Neural crest cell (in vitro differentiated cells): ENCODE data around the gene FMNL2. TPM values are rescaled to one million over a fixed set of nuclear protein-coding genes. Genes with fewer than 3 reads are reported as not detected.

Experiments used
- DNase-seq: peaks from one replicate; pipeline ENCODE4 v3.0.0; 2021; ENCODE audit warnings: low read depth, mixed read lengths, low spot score
- H3K27ac Mint-ChIP-seq: one replicate; pipeline ENCODE4 v1.8.0; 2021; ENCODE audit warnings: mild to moderate bottlenecking, mixed read lengths; ENCODE audit not compliant: unreplicated experiment
- H3K27me3 Mint-ChIP-seq: 2 replicates; pipeline ENCODE4 v1.8.0; 2021; ENCODE audit warnings: low read depth, mild to moderate bottlenecking, mixed read lengths
- H3K36me3 Mint-ChIP-seq: 2 replicates; pipeline ENCODE4 v1.8.0; 2021; ENCODE audit warnings: low read depth, mild to moderate bottlenecking, mixed read lengths
- H3K4me1 Mint-ChIP-seq: 2 replicates; pipeline ENCODE4 v1.8.0; 2021; ENCODE audit warnings: mixed read lengths
- H3K4me3 Mint-ChIP-seq: one replicate; pipeline ENCODE4 v1.8.0; 2021; ENCODE audit warnings: mild to moderate bottlenecking, mixed read lengths
- H3K9me3 Mint-ChIP-seq: 2 replicates; pipeline ENCODE4 v1.8.0; 2021; ENCODE audit warnings: mixed read lengths
- total RNA-seq: library from RNA; stranded (reverse); gene quantifications from 2 replicates; pipeline ENCODE4 v1.2.1, GENCODE V29; 2021
- TF ChIP-seq, protein P1 (sequence below): fragments of 200-600 bp; sonication (generic); conservative IDR thresholded peaks from 2 replicates; pipeline ENCODE4 v1.5.0; 2021; ENCODE audit warnings: antibody characterized with exemption, mild to moderate bottlenecking

FMNL2 gene
- total RNA-seq, 1 donor from 2014 or later, result 54.9 TPM

GRCh38 chr2:152525277-152525838 is 190.4 kb downstream of the FMNL2 start:
- H3K27ac Mint-ChIP-seq, result peak overlapping the region; percentile 85
- TF ChIP-seq, protein P1, sequence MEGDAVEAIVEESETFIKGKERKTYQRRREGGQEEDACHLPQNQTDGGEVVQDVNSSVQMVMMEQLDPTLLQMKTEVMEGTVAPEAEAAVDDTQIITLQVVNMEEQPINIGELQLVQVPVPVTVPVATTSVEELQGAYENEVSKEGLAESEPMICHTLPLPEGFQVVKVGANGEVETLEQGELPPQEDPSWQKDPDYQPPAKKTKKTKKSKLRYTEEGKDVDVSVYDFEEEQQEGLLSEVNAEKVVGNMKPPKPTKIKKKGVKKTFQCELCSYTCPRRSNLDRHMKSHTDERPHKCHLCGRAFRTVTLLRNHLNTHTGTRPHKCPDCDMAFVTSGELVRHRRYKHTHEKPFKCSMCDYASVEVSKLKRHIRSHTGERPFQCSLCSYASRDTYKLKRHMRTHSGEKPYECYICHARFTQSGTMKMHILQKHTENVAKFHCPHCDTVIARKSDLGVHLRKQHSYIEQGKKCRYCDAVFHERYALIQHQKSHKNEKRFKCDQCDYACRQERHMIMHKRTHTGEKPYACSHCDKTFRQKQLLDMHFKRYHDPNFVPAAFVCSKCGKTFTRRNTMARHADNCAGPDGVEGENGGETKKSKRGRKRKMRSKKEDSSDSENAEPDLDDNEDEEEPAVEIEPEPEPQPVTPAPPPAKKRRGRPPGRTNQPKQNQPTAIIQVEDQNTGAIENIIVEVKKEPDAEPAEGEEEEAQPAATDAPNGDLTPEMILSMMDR, result no peak
- peaks cover 6% of the 10 kb centered on the region for H3K36me3 Mint-ChIP-seq
- no peaks in the 10 kb centered on the region for H3K27me3 Mint-ChIP-seq
- DNase-seq, result no peak
- no peak overlapping the region for H3K4me3 Mint-ChIP-seq
- H3K4me1 Mint-ChIP-seq, result peaks cover 37% of the 10 kb centered on the region
- no peaks in the 10 kb centered on the region for H3K9me3 Mint-ChIP-seq

DNA sequence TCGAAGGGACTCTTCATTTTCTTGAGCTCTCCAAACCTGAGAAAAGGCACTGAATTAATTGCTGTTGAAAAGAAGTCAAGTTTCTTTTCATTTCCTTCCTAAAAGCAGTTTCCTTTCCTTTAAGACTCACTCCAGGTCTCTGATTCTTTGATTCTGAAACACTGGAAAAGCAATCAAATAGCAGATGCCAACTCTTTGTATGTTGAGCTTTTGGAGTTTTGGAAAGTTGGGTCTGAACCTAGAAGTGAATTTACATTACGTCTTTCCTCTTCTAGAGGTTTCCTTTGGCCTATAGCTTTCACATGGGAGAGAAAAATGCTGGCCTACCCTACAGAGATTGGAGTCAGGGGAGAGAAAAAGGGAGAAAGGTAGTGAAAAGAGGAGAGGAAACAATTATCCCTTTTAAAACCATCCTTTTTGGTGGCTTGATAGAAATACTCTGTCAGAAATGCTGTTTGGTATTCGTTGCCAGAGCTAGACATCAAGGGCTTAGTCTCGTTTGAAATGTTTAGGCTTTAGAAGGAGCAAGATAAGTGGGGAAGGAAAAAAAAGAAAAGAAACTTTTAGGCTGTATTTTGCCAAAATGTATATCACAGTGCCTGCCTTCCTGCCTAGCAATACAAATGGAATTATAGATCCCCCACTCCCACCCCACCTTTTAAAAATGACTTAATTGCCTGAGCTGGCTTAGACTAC is 194.6 kb downstream of the FMNL2 start:
- H3K27me3 Mint-ChIP-seq, result no peaks in the 10 kb centered on the region
- no peak overlapping the region for H3K4me3 Mint-ChIP-seq
- H3K4me1 Mint-ChIP-seq, result peaks cover 41% of the 10 kb centered on the region
- TF ChIP-seq, protein P1, result no peak
- H3K36me3 Mint-ChIP-seq, result peaks cover 3% of the 10 kb centered on the region
- H3K9me3 Mint-ChIP-seq, result no peaks in the 10 kb centered on the region
- H3K27ac Mint-ChIP-seq, result peak overlapping the region; percentile 2
- no peak for DNase-seq

GRCh38 chr2:152532241-152532640 is 197.3 kb downstream of the FMNL2 start:
- Mint-ChIP-seq H3K4me1 (peaks cover 59% of the 10 kb centered on the region), H3K9me3 (no peaks in the 10 kb centered on the region), H3K27ac (no peak overlapping the region), H3K36me3 (peaks cover 3% of the 10 kb centered on the region), H3K27me3 (no peaks in the 10 kb centered on the region), H3K4me3 (no peak overlapping the region)
- no peak for DNase-seq
- TF ChIP-seq, protein P1, result no peak

GRCh38 chr2:152534460-152535135 is 199.6 kb downstream of the FMNL2 start:
- H3K4me1 Mint-ChIP-seq, result peaks cover 52% of the 10 kb centered on the region
- no peak overlapping the region for H3K27ac Mint-ChIP-seq
- no peak overlapping the region for H3K4me3 Mint-ChIP-seq
- H3K36me3 Mint-ChIP-seq, result peaks cover 5% of the 10 kb centered on the region
- no peaks in the 10 kb centered on the region for H3K9me3 Mint-ChIP-seq
- TF ChIP-seq, protein P1, result no peak
- no peaks in the 10 kb centered on the region for H3K27me3 Mint-ChIP-seq
- no peak for DNase-seq

DNA sequence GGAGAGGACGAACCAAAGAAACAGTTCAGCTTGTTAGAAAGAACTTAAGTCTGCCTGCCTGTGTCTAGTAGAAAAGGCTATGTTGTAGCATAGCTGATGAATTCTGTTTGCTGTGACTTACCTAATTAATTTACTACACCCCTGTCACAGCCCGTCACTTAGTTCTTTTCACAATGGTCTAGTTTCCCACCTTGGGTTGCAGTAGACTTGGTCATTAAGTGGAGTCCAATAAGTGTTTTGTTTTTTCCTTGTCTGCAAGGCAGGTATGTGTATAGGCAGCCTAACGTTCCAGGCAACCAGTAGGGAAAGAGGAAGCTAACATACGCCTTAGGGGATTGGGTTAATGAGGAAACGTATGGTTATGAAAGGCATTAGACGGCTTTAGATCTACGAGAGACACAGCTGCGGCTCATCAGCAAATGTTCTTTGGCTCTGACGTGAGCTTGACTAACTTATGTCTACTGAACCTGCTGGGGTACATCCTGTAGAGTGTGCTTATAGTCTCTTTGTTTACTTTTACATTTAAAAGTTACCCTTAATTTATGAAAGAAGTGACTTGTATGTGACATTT is 202.2 kb downstream of the FMNL2 start:
- Mint-ChIP-seq H3K27me3 (no peaks in the 10 kb centered on the region), H3K4me1 (peaks cover 60% of the 10 kb centered on the region), H3K9me3 (no peaks in the 10 kb centered on the region), H3K27ac (peak overlapping the region; percentile 14), H3K36me3 (peaks cover 2% of the 10 kb centered on the region), H3K4me3 (no peak overlapping the region)
- no peak for DNase-seq
- TF ChIP-seq, protein P1, result no peak
